Measurements from ENCODE around the gene DUSP7. TPM values are rescaled to one million over a fixed set of nuclear protein-coding genes. Genes with fewer than 3 reads are reported as not detected.
A peak's percentile ranks its signal among the peaks of the same experiment; 100 is the strongest.

The DUSP7 gene
- total RNA-seq, 2 donors from 2014 or later = 2.6 to 3.3 TPM

DNA sequence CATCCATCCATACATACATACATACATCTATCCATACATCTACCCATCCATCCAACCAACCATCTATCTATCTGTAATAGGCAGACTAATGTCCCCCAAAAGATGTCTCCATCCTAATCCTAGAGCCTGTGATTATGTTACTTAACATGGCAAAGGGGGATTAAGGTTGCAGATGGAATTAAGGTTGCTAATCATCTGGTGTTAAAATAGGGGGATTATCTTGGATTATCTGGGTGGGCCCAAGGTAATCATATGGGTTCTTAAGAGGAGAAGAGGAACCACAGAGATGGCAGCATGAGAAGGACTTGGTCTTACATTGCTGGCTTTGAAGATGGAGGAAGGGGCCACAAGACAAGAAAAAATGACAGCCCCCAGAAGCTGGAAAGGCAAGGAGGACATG is 45.9 kb downstream of the DUSP7 start:
- Histone ChIP-seq H3K4me3 (no peak overlapping the region), H3K27me3 (no peaks in the 10 kb centered on the region), H3K4me1 (peaks cover 10% of the 10 kb centered on the region), H3K27ac (no peak overlapping the region), H3K9me3 (no peaks in the 10 kb centered on the region), H3K36me3 (replicated peaks in 1 of 2; ENCODE audit: insufficient read depth in 1 of 2, low read depth in 2 of 2) (no peaks in the 10 kb centered on the region)
- intact Hi-C loops (cut with DNase I) = loop anchor here (10.0 kb wide), 1 partner anchor 344 kb away; no protein-coding TSS in a partner anchor
- DNase-seq (no peak), ATAC-seq (no peak)
- no peak for TF ChIP-seq POLR2A (IDR thresholded peaks at IDR 0.05)
- TF ChIP-seq, protein P1, sequence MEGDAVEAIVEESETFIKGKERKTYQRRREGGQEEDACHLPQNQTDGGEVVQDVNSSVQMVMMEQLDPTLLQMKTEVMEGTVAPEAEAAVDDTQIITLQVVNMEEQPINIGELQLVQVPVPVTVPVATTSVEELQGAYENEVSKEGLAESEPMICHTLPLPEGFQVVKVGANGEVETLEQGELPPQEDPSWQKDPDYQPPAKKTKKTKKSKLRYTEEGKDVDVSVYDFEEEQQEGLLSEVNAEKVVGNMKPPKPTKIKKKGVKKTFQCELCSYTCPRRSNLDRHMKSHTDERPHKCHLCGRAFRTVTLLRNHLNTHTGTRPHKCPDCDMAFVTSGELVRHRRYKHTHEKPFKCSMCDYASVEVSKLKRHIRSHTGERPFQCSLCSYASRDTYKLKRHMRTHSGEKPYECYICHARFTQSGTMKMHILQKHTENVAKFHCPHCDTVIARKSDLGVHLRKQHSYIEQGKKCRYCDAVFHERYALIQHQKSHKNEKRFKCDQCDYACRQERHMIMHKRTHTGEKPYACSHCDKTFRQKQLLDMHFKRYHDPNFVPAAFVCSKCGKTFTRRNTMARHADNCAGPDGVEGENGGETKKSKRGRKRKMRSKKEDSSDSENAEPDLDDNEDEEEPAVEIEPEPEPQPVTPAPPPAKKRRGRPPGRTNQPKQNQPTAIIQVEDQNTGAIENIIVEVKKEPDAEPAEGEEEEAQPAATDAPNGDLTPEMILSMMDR (IDR thresholded peaks at IDR 0.05) = no peak

DNA sequence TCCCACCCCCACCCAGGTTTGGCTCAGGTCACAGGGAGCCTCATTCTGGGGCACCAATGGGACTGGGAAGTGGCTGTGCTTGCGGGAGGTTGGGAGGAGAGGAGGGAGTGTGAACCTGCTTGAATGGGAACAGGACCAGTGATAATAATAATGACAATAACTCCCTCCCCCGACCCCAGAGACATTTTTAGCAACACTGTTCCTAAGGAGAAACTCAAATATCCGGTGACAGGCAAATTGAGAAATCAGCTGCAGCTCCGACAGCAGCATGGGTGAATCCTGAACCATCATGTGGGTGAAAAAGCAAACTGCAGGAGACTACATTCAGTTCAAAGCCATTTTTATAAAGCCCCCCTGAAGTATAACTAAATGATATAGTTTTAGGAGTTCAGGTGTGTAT is 49.1 kb downstream of the DUSP7 start:
- Histone ChIP-seq H3K27me3 (no peaks in the 10 kb centered on the region), H3K27ac (no peak overlapping the region), H3K4me1 (peaks cover 14% of the 10 kb centered on the region), H3K36me3 (replicated peaks in 1 of 2; ENCODE audit: insufficient read depth in 1 of 2, low read depth in 2 of 2) (no peaks in the 10 kb centered on the region), H3K9me3 (no peaks in the 10 kb centered on the region), H3K4me3 (no peak overlapping the region)
- 67% methylated on average over 4 of the region's 4 CpGs for WGBS, 2 donors
- intact Hi-C loops (cut with DNase I) = no loop called here
- ATAC-seq = no peak
- DNase-seq = no peak
- TF ChIP-seq, protein P1 (IDR thresholded peaks at IDR 0.05) = no peak
- no peak for TF ChIP-seq POLR2A (IDR thresholded peaks at IDR 0.05)

DNA sequence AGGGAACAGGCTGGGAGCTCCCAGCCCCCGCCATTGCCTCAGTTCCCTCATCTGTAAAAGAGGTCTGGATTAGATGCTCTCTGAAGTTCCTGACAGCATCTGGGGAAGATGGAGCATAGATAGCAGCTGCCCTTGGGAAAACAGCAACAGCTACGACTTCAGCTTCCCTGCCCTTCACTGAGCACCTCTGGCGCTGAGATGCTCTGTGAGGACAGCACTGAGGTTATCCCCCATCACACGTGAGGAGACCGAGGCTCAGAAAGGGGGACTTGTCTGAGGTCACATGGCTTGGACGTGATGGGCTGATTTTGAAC is 49.6 kb downstream of the DUSP7 start:
- peaks cover 14% of the 10 kb centered on the region for H3K4me1 ChIP-seq
- no peak for TF ChIP-seq POLR2A (IDR thresholded peaks at IDR 0.05)
- TF ChIP-seq, protein P1 (IDR thresholded peaks at IDR 0.05) = no peak
- ATAC-seq = no peak
- H3K27me3 ChIP-seq = no peaks in the 10 kb centered on the region
- H3K36me3 ChIP-seq (replicated peaks in 1 of 2; ENCODE audit: insufficient read depth in 1 of 2, low read depth in 2 of 2) = no peaks in the 10 kb centered on the region
- intact Hi-C loops (cut with DNase I) = no loop called here
- 49 to 65% methylated on average over 2 to 6 of the region's 6 CpGs for WGBS, 2 donors
- no peaks in the 10 kb centered on the region for H3K9me3 ChIP-seq
- H3K27ac ChIP-seq = no peak overlapping the region
- no peak overlapping the region for H3K4me3 ChIP-seq
- DNase-seq = no peak

DNA sequence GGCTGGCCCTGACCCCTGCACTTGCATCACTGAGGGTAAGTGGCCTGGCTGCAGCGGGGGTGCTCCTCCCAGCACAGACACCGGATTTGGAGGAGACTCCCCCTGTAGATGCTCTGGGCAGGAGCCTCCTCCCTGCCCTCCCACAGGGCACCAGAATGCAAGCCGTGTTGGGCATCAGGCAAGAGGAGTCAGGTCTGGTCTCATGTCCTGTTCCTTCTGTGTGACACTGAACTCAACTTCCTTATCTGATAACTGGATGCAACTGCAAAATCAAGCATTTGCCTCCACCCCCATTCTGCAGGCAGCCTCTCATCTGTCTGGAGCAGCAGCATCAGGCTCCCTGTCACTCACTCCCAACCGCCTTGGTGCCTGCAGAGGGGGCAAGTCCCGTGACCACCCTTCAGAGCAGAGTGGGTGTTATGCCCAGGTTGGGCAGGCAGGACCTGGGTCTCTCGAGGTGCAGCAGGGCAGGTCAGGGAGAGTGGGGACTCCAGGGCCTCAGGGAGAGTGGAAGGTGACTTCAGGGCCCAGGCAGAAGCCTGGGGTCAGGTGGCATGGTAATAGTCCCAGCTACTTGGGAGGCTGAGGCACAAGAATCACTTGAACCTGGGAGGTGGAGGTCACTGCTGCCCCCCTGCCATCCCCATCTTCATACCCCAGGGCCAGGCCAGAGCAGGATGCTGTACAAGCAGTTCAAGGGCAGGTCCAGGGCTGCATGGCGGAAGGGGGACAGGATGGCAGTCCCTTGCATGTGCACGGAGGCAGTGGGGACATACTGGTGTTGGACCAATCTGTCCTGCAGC is 50.2 kb downstream of the DUSP7 start:
- intact Hi-C loops (cut with DNase I) = no loop called here
- no peak for DNase-seq
- no peaks in the 10 kb centered on the region for H3K27me3 ChIP-seq
- peaks cover 20% of the 10 kb centered on the region for H3K4me1 ChIP-seq
- 51 to 59% methylated on average over 6 to 8 of the region's 8 CpGs for WGBS, 2 donors
- no peak for TF ChIP-seq POLR2A (IDR thresholded peaks at IDR 0.05)
- TF ChIP-seq, protein P1 (IDR thresholded peaks at IDR 0.05) = no peak
- H3K27ac ChIP-seq = peak overlapping the region in 2 of 4 donors; percentile 22 to 56
- no peaks in the 10 kb centered on the region for H3K9me3 ChIP-seq
- no peaks in the 10 kb centered on the region for H3K36me3 ChIP-seq (replicated peaks in 1 of 2; ENCODE audit: insufficient read depth in 1 of 2, low read depth in 2 of 2)
- no peak overlapping the region for H3K4me3 ChIP-seq
- ATAC-seq = peak; percentile 8

DNA sequence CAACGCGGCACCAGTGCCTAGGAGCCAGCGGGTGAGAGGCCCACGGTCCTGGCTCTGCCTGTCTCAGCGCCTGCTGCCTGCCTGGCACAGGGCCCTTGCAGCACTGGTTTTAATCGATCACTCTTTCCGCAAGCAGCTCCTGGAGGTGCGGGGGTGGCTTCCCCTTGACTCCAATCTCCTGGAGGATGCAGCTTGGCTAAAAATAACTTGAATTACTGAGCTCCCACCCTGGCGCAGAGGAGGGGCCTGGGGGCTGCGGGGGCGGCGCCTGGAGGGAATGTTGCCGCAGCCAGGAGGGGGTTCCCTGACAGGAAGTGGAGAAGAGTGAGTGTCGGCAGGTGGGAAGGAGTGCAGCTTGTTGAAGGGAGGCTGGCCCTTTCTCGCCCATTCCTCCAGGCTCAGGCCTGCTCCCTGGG is 50.8 kb downstream of the DUSP7 start:
- Histone ChIP-seq H3K27ac (peak overlapping the region in 2 of 4 donors; percentile 22 to 56), H3K4me1 (peaks cover 20% of the 10 kb centered on the region), H3K36me3 (replicated peaks in 1 of 2; ENCODE audit: insufficient read depth in 1 of 2, low read depth in 2 of 2) (no peaks in the 10 kb centered on the region), H3K27me3 (no peaks in the 10 kb centered on the region), H3K9me3 (no peaks in the 10 kb centered on the region), H3K4me3 (no peak overlapping the region)
- intact Hi-C loops (cut with DNase I) = no loop called here
- 0 to 9% methylated on average over 1 to 15 of the region's 15 CpGs for WGBS, 2 donors
- no peak for TF ChIP-seq POLR2A (IDR thresholded peaks at IDR 0.05)
- TF ChIP-seq, protein P1 (IDR thresholded peaks at IDR 0.05) = no peak
- ATAC-seq (peak; percentile 75), DNase-seq (peak; percentile 69 to 82 (median 78))

Measured in body of pancreas (tissue), 4 donors.